ENCODE data around the gene EFHC2. TPM values are rescaled to one million over a fixed set of nuclear protein-coding genes. Genes with fewer than 3 reads are reported as not detected.

EFHC2 gene
- total and polyA plus RNA-seq, 10 donors, result 0.20 to 1.4 (median 0.71) TPM

DNA sequence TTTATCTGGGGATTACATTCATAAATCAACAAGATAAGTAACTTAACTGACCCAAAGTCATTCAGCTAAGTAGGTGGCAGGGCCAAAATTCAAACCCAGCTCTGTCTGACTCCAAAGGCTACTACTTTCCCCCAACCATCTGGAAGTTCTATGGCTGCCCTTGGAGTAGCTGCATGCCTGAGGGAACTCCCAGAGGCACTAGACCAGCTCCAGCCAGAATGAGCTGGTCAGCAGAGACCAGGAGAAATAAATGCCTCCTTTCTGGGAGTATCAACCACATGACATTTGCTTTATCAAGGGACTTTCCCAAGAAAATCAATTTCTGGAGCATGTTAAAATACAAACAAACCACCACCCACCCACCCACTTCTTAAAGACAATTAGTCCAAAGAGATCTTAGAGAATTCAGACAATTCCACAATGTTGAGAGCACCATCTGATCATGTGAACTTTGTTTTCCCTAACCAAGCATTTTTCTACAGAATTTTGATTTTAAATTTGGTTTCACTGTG is 180.5 kb downstream of the EFHC2 start:
- Histone ChIP-seq H3K9me3 (no peaks in the 10 kb centered on the region), H3K27me3 (replicated peaks in 1 of 7) (no peaks in the 10 kb centered on the region), H3K4me1 (no peaks in the 10 kb centered on the region), H3K27ac (no peak overlapping the region), H3K4me3 (no peak overlapping the region), H3K36me3 (no peaks in the 10 kb centered on the region)
- no peak for TF ChIP-seq POLR2A (IDR thresholded peaks at IDR 0.05)
- no peak for TF ChIP-seq POLR2AphosphoS5 (IDR thresholded peaks at IDR 0.05)
- TF ChIP-seq, protein P1, sequence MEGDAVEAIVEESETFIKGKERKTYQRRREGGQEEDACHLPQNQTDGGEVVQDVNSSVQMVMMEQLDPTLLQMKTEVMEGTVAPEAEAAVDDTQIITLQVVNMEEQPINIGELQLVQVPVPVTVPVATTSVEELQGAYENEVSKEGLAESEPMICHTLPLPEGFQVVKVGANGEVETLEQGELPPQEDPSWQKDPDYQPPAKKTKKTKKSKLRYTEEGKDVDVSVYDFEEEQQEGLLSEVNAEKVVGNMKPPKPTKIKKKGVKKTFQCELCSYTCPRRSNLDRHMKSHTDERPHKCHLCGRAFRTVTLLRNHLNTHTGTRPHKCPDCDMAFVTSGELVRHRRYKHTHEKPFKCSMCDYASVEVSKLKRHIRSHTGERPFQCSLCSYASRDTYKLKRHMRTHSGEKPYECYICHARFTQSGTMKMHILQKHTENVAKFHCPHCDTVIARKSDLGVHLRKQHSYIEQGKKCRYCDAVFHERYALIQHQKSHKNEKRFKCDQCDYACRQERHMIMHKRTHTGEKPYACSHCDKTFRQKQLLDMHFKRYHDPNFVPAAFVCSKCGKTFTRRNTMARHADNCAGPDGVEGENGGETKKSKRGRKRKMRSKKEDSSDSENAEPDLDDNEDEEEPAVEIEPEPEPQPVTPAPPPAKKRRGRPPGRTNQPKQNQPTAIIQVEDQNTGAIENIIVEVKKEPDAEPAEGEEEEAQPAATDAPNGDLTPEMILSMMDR (IDR thresholded peaks at IDR 0.05 in 8 of 11, conservative IDR thresholded peaks at IDR 0.05 in 3 of 11), result no peak
- intact Hi-C loops (cut with DNase I; ENCODE audit: low total_unique reads), result no loop called here
- DNase-seq, result no peak

- intact Hi-C loops (cut with DNase I; ENCODE audit: low total_unique reads), result no loop called here
- Histone ChIP-seq H3K9me3 (no peaks in the 10 kb centered on the region), H3K4me1 (no peaks in the 10 kb centered on the region), H3K36me3 (no peaks in the 10 kb centered on the region), H3K27me3 (replicated peaks in 1 of 7) (peaks cover 0 to 5% (median 0%) of the 10 kb centered on the region in 7 donors), H3K27ac (no peak overlapping the region), H3K4me3 (no peak overlapping the region)
- no peak for TF ChIP-seq POLR2AphosphoS5 (IDR thresholded peaks at IDR 0.05)
- TF ChIP-seq, protein P1 (IDR thresholded peaks at IDR 0.05 in 8 of 11, conservative IDR thresholded peaks at IDR 0.05 in 3 of 11), result no peak
- no peak for TF ChIP-seq POLR2A (IDR thresholded peaks at IDR 0.05)
- WGBS, 5 donors, result 83 to 94% (median 90%) methylated on average over 2 of the region's 2 CpGs
- no peak for DNase-seq
These were observed 185.6 kb downstream of the EFHC2 start for GRCh38 chrX:44157858-44158257.

GRCh38 chrX:44157283-44157682 is 186.2 kb downstream of the EFHC2 start:
- intact Hi-C loops (cut with DNase I; ENCODE audit: low total_unique reads), result no loop called here
- TF ChIP-seq, protein P1 (IDR thresholded peaks at IDR 0.05 in 8 of 11, conservative IDR thresholded peaks at IDR 0.05 in 3 of 11), result no peak
- TF ChIP-seq POLR2A (IDR thresholded peaks at IDR 0.05) (no peak), POLR2AphosphoS5 (IDR thresholded peaks at IDR 0.05) (no peak)
- H3K27ac ChIP-seq, result no peak overlapping the region

DNA sequence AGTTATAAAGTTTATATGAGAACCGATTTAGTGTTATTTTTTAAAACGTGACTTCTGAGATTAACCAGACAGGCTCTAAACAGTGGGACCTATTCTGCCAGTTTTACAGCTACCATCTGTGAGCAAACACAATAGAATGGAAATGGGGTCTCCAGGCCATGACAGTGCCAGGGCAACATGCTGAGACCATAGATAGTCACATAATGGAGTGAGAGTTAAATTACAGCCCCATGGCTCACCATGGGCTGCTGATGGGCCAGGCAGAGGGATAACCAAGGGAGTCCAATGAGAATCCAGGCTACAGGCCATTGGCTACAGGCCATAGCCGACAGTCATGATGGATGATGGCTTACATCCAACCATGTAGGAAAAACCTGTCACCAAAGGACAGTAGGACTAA is 186.7 kb downstream of the EFHC2 start:
- WGBS, 5 donors, result 86 to 95% (median 93%) methylated on average over 3 of the region's 3 CpGs
- DNase-seq, result no peak
- no peak for TF ChIP-seq POLR2AphosphoS5 (IDR thresholded peaks at IDR 0.05)
- TF ChIP-seq POLR2A (IDR thresholded peaks at IDR 0.05), result no peak
- TF ChIP-seq, protein P1 (IDR thresholded peaks at IDR 0.05 in 8 of 11, conservative IDR thresholded peaks at IDR 0.05 in 3 of 11), result no peak

More at GRCh38 chrX:44157283-44157682, 186.2 kb downstream of the EFHC2 start:
- Histone ChIP-seq H3K4me3 (no peak overlapping the region), H3K4me1 (no peaks in the 10 kb centered on the region), H3K9me3 (no peaks in the 10 kb centered on the region), H3K36me3 (no peaks in the 10 kb centered on the region), H3K27me3 (replicated peaks in 1 of 7) (peaks cover 0 to 5% (median 0%) of the 10 kb centered on the region in 7 donors)
- DNase-seq, result no peak

More for the DNA sequence above, 186.7 kb downstream of the EFHC2 start:
- no peak overlapping the region for H3K27ac ChIP-seq
- no peaks in the 10 kb centered on the region for H3K4me1 ChIP-seq
- no peaks in the 10 kb centered on the region for H3K9me3 ChIP-seq
- intact Hi-C loops (cut with DNase I; ENCODE audit: low total_unique reads), result no loop called here
- peaks cover 0 to 5% (median 0%) of the 10 kb centered on the region in 7 donors for H3K27me3 ChIP-seq (replicated peaks in 1 of 7)
- H3K4me3 ChIP-seq, result no peak overlapping the region
- no peaks in the 10 kb centered on the region for H3K36me3 ChIP-seq
